HG03378 (cell line): ENCODE measurements around the gene UBE2V1.
"Not testable (repeated sequence)": the region's sequence is repeated elsewhere in the genome, so short reads cannot be mapped to it uniquely, and the experiment has no call there.

Experiments used
- ATAC-seq: cut with Tn5 transposase; IDR thresholded peaks from one replicate; pipeline ENCODE4 v1.9.1; 2021; ENCODE audit warnings: mild to moderate bottlenecking, moderate library complexity; ENCODE audit not compliant: unreplicated experiment

UBE2V1 gene

DNA sequence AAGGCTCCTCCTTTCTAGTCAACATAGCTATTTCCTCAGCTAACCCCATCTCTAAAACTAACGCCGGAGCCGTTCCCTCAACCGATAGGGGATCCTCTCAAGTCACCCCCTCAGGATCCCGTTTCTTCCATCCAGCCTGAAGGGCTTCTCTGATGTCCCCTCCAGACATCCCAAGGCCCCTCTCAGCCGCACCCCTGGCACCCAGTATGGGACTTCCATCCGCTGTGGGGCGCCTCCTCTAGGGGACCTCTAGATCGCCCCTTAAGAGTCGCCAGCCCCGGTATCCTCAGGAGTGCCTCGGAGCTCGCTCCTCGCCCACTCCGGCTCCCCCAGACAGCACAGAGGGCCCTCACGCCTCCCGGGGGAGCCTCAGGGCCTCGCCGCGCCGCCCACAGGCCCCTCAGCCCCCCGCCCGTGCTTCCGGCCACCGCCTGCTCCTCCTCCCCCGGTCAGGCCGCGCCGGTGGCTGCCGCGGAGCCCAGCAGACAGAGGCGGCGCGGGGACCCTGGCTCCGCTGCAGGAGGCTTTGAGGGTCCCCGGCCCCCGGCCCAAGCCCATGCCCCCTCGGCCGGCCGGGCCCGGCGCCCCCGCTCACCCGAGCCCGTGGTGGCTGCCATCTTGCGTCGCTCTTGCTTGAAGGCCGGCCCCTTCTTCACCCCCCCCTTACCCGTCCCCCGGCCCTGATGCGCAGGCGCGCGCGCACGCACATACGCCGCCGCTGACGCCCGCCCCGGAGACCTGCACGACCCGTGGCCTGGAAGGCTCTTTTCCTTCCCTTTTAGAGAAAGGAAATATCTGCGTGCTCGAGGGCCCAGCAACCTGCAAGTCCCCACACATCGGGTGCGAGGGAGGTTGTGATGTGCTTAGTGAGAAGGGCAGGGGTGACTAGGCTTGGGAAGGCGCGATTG, at the start of gene UBE2V1:
Gene UBE2V1 (minus strand): TSS at position 639 of the 908 bp plus-strand sequence. CDS start 22 bp downstream, at position 617.
- ATAC-seq, result no peak

DNA sequence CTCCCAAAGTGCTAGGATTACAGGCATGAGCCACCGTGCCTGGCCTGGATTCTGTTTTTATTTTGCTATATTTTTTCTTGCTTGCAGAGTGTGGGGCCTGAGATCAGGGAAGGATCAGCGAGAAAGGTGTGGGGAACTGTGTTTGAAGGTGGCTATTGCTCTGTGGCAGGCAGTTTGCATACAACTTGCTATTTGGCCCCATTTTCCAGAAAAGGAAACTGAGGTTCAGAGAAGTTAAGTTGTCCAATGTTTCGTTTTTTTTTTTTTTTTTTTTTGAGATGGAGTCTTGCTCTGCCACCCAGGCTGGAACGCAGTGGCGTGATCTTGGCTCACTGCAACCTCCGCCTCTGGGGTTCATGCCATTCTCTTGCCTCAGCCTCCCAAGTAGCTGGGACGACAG, 48.5 kb upstream of the UBE2V1 start:
- ATAC-seq, result not testable (repeated sequence)

DNA sequence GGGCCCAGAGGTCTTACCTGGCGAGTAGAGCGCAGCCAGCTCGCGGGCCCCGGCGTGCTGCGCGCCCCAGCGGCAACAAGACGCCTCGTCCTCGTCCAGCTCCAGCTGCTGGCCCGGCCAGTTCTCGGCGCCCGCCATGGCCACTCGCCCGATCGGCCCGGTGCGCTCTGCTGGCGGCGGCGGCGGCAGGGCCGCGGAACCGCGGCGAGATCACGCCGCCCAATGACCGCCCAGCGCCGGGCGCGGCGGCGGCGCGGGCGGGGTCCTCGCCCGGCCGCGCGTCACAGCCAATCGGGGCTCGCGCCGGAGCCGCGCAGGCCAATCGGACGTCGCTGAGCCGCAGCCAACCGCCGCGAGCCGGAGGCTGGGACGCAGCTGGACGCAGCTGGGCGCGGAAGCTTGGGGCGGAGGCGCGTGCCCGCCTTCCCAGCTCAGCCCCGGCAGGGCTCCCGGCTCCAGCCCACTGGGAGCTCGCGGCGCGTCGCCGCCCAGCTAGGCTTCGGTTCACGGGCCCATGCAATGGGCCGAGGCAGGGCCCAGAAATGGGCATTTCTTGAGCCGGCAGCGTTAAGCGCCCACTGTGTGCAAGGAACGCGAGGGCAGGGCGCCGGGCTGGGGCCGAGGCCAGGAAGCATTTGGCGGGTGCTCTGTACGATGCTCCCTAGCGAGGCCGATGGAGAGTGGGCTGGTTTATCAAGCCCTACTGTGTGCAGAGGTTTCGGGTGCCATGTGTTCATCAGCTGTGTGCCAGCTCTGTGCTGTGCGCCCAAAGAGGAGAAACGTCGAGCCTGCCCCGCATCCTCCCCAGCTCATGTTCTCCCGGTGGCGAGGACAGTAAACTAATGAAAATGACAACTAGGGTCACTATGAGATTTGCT, 40.8 kb upstream of the UBE2V1 start, which contains the start of gene PEDS1:
Gene PEDS1 (minus strand): TSS at position 224 of the 878 bp plus-strand sequence. CDS start 86 bp downstream, at position 138.
- peak; percentile 65 for ATAC-seq

DNA sequence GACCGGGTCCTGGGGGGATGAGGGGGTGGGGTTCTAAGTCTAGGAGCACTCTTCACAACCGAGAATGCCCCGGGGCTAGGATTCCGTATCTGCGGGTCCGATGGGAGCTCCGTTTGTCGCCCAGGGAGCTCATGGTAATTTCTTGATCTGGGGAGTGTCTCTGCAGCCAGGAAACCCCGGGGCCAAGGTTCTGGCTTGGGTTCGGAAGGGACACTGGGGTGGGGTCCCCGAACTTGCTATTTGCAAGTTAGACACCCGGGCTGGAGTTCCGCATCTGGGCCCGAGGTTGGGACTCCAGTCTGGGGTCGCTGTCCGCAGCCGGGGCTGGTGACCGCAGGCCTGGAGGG, 40.2 kb upstream of the UBE2V1 start:
- peak; percentile 5 for ATAC-seq

DNA sequence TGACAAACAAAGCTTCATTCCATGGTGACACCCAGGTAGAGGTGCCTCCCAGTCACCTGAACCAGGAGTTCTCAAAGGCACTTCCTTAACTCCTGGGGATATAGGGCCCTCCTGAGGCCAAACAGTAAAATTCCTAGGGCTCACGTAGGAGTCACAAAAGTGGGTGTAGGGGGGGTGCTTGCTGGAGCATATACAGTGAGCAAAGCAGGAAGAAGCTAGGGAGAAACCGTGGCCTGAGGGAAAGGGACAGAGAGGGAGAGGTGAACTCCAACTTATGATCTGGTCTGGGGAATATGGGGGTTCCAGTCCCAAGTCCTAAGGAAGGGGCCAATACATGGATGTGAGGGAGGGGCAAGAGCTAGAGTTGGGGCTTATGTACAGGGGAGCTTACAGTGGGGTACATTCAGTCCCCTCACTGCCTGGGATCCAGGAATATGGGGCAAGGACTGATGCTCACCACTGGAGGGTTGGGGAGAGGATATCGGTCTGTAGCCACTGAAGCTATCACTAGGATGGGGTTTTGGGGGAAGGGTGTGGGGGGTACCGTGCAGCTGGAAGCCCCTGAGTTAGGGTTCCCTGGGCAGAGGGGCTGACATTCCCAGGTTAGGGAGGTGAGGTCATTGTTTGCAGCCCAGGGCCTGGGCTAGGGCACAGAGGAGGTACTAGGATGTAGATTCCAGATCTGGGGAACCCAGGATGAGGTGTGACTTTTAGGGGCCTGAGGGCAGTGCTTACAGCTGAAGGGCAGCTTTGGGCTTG, 39.6 kb upstream of the UBE2V1 start:
- ATAC-seq, result no peak

DNA sequence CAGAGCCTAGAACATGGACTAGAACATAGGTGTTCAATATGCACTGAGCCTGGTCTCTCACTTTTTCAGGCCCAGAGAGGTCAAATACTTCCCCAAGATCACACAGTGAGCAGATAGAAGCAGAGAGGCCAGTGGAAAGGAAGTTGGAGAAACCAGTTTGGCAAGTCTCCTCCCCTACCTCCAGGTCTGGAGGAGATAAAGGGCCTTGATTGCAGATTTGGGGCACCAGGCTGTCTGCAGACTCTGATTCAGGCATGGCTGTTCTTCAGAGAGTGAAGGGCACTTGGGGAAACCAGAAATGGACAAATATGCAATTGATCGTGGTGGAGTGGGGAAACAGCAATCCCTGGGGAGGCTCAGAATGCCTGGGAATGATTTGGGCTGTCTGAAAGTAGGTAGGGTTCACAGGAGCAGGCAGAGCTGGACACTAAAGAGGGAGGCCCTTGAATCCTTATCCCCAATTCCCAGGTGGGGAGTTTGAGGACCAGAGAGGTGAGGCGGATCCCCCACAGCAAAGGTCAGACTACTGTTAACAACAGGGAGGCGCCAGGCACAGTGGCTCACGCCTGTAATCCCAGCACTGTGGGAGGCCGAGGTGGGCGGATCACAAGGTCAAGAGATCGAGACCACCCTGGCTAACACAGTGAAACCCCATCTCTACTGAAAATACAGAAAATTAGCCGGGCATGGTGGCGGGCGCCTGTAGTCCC, 38.2 kb upstream of the UBE2V1 start:
- no peak for ATAC-seq

DNA sequence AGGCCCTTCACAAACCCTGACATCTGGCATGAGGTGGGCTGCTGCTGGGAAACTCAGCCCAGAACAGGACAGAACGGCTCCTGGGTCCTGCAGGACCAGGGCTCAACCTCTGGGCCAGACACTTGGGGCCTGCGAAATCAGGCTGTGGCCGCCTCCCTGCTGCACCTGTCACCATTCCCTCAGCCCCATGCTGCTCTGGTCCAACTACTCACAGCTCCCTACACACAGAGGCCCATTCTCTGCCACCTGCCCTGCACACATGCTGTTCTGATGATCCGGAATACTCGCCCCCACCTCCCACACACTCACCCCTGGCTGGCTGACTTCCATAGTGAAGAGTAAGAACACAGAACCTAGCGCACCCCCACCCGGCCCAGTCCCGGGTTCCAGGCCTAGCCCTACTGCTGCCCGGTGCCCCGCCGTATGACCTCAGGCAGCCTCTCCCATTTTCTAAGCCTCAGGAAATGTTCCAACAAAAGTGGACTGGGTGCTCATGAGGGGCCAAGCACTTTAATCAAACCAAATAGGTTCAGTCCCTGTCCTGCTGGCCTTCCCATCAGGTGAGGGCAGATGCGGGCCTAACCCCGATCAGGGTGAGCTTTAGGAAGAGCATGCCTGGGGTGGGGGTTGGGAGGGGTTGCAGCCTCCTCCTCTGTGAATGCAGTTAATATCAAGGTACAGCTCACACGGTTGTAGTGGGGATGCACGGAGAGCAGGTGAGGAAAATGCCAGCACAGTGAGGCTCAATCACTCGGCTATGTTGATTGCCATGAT, 36.7 kb upstream of the UBE2V1 start:
- no peak for ATAC-seq

DNA sequence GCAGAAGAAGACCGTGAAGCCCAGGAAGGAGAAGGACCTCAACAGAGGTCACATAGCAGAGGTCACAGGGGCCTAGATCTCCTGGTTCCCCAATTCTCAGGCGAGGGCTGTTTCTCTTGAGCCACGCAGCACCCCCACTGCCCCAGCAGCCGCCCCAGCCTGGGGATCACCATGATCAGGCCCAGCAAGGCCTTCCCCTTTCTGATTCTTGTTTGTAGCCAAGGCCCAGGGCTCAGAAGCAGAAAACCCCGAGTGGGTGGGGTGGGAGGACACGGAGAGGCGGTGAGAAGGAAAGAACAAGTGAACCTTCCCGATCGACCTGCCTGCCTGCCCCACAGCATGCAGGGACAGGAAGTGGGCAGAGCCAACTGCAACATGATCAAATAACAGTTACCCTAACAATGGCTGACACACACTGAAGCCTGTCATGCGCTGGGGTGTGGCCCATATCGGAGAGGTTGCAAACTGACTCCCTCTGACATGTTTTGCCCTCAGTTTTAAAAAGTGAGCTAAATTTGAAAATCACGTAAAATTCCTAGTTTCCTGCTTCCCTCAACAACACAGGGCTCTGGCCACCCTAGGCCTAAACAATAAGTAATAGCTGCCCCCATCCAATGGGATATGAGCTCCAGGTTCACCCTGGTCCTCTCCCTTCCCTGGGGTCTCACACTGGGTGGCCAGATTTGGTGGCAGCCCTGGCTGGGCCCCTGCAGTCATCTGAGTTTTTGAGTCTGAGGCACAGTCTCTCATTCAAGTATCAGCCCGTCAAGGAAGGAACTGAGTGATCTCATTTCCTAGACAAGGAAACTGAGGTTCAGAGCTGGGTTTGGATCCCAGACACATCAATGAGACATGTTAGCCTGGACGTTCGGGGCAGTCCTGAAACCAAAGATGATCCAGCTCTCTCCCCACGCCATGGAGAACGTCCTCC, 34.0 kb upstream of the UBE2V1 start:
- peak; percentile 66 for ATAC-seq

DNA sequence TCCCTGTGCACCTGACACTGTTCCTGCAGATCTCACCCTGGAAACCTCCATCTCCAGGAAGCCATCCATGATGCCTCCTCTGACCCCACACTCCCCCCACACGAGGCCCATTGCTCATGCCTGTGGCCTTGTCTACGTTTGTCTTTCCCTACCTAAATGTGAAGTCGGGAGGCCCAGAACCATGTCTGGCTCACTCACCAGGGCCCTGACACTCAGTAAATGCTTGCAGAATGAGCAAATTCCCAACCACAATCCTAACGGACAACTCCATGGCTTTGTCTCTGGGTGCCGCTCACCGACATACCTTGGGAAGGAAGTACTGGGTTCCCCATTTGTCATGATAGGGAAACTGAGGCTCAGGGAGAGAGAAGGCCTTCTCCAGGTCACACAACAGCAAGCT, 33.3 kb upstream of the UBE2V1 start:
- no peak for ATAC-seq

DNA sequence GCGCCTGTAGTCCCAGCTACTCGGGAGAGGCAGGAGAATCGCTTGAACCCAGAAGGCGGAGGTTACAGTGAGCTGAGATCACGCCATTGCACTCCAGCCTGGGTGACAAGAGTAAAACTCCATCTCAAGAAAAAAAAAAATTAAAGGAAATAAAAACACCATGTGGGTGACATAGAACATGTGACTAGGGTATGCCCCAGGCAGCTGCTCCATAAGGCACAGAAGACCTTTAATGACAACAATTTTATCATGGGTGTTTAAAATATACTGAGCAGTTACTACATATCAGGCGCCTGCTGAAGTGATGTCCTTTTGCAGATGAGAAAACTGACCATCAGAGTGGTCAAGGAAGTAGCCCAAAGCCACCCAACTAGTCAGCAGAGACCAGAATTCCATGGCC, 32.6 kb upstream of the UBE2V1 start:
- ATAC-seq, result no peak

DNA sequence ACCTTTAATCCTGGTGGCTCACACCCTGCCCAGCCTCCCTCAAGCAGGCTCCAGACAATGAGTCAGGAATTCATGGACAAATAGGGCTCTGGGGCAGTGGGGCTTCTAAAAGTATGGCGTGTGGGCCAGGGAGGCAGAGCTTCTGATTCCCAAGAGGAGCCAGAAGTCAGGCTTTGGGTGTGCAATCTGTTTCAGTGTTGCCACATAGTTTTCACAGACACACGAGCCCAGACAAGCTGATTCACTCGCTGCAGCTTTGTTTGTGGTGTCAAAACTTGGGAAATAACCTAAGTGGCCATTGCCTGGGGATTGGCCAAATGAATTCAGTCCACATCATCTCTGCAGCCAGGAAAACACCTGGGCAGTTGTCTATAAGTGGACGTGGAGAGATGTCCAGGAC, 31.4 kb upstream of the UBE2V1 start:
- ATAC-seq, result no peak

DNA sequence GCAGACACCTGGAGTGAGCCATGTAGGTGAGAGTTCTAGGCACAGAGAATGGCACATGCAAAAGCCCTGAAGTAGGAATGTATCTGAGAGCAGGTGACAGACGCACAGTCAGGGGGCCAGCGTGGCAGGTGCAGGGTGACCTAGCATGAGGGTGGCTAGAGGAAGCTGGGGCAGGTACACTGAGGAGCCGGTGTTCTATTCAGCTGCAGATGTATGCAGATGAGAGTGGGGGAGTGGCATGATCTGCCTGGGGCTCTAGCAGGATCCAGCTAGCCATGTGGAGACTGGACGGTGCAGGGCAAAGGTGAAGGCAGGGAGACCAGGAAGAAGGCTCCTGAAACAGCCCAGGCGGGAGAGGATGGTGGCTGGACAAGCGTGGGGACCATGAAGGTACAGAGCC, 29.9 kb upstream of the UBE2V1 start:
- no peak for ATAC-seq

DNA sequence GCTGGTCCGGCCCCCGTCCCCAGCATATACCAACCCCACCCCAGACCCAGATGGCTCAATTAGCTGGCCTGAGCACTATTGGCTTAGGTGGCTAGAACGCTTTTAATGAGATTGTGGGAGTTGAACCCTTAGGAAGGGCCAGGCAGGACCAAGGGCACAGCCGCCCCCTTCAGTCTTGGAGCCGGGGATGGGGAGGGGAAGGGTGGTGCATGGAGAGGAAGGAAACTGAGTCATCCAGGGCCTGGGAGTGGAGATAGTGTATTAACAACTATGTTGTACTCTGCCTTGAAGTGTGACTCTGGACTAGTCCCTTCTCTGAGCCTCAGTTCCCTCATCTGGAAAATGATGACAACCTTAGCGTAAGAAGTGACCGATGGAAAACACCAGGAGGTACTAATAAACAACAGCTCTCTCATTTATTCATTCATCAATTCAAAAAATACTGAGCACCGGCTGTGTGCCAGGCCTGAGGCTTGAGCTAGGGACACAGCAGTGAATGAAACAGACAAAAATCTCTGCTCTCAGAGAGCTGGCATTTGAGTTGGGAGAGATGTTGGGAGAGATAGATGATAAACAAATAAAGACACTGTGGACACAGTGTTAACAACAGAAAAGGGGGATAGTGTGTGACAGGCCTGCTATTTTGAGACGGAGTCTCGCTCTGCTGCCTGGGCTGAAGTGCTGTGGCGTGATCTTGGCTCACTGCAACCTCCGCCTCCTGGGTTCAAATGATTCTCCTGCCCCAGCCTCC, 29.0 kb upstream of the UBE2V1 start:
- no peak for ATAC-seq

DNA sequence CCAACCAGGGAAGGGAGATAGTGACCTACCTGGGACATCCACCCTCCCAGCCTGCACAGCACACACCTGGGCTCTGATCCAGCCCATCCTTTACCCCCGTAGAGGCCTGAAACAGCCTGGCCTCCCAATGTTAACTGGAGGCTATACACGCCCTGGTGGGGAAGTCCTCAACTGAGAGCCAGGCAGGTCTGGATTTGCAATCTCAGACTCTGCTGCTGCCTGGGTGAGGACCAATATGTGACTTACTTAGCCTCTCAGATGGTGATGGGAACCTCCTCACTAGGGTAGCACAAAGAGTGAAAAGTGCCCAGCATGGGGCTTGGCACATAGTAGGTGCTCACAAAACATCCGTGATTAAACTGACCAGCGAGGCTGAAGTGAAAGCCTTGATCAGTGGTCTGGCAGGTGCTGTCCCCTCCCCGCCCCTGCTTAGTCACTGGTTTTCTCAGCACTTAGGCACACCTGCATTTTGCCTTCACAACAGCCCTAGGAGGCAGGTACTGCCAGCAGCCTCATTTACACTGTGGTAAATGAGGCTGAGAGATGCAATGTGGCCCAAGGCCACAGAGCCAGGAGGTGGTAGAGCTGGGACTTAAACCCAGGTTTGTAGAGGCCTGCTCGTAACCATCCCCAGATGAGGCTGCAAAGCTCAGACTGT, 28.2 kb upstream of the UBE2V1 start:
- ATAC-seq, result no peak

DNA sequence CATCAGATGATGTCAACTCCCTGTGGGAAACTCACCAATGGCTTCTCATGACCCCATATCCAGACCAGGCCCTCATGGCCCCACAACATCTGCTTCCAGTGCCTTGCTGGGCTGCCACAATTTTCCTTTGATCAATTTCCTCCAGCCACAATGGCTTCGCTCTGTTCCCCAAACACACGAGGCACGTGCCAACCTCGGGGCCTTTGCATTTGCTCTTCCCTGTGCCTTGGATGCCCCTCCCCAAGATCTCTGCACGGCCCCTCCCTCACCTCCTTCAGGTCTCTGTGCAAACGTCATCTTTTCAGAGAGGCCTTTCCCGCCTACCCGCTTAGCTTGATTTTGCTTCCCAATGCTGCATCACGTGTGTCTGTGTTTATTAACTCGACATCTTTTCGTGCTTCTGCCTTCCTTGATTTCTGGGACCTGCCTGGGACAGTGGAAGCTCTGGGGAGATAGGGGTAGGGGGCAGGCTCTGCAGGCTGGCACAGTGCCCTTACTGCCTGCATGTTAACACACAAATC, 27.4 kb upstream of the UBE2V1 start:
- no peak for ATAC-seq

DNA sequence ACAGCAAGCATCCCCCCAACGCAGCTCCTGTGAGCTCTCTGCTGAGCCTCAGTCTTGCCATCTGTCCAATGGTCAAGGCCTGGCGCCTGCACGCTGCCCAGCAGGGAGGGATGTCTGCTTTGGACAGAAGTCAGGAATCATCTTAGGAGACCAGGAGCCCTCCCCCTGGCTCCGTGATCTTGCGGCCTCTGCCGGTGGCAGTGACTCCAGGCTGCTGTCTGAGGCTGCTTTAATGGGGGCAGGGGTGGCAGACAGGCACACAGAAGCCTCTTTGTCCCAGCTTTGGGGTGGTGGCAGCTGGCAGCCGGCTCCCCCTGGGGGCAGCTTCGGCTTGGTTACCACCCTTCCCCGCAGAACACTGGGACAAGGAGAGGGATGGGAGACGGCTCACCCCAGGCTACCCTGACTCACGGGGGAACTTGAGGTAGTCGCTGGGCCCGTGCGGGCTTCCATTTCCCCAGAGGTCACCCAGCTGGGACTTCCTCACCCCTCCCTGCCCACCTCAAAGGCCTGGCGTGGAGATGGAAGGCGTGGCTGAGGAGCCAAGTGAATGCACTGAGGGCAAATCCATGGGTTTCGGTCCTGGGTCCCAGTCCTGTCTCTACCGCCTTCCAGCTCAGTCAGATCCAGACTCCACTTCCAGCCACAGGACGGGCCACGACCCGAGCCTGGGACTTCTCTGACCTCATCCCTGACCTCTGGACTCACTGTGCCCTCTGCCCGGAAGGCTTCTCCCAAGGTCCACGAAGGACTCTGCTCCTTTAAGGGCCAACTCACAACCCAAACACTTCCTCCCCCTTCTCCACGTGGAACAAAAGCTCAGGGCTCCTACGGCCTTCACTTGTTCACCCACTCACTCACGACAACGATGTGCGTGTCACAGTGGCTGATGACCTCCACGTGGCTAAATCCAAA, 25.8 kb upstream of the UBE2V1 start:
- ATAC-seq, result no peak
